HL-60 (cell line): ENCODE measurements around the gene NT5C2.

ENCODE experiments used
- DNase-seq, 2 experiments: peaks; one replicate each; pipeline ENCODE4 v3.0.0-alpha.2; 2010 to 2020; ENCODE audit warnings: low read depth in 1 of 2, low spot score in 1 of 2
- H3K27ac ChIP-seq: fragments of 250-450 bp; sonication (Bioruptor Pico); replicated peaks from 2 replicates; pipeline ENCODE4 v1.5.1; 2020; ENCODE audit warnings: mild to moderate bottlenecking, moderate library complexity
- H3K27me3 ChIP-seq: fragments of 250-450 bp; sonication (Bioruptor Pico); 2 replicates; pipeline ENCODE4 v1.5.1; 2021; ENCODE audit warnings: mild to moderate bottlenecking, moderate library complexity; ENCODE audit not compliant: insufficient read depth, poor library complexity, severe bottlenecking
- H3K4me3 ChIP-seq: replicated peaks from 2 replicates; pipeline ENCODE4 v1.5.1; 2011; ENCODE audit warnings: mild to moderate bottlenecking, control low read depth, low read length; ENCODE audit not compliant: insufficient read depth
- GABPA ChIP-seq: IDR thresholded peaks from 2 replicates; pipeline ENCODE4 v1.6.1; 2012; ENCODE audit warnings: low read depth
- POLR2AphosphoS5 ChIP-seq: IDR thresholded peaks from 2 replicates; pipeline ENCODE4 v1.6.1; 2012; ENCODE audit warnings: low read depth
- SPI1 ChIP-seq: IDR thresholded peaks from 2 replicates; pipeline ENCODE4 v1.6.1; 2012; ENCODE audit warnings: low read depth, mild to moderate bottlenecking, borderline replicate concordance
- TF ChIP-seq, protein P1 (sequence below): IDR thresholded peaks from one replicate; pipeline ENCODE4 v1.5.1; 2011; ENCODE audit warnings: low read length, control low read depth, inconsistent platforms; ENCODE audit not compliant: insufficient read depth
- TF ChIP-seq, protein P2 (sequence below): IDR thresholded peaks from 2 replicates; pipeline ENCODE4 v1.6.1; 2012; ENCODE audit warnings: low read depth; ENCODE audit not compliant: insufficient replicate concordance

NT5C2 gene

DNA sequence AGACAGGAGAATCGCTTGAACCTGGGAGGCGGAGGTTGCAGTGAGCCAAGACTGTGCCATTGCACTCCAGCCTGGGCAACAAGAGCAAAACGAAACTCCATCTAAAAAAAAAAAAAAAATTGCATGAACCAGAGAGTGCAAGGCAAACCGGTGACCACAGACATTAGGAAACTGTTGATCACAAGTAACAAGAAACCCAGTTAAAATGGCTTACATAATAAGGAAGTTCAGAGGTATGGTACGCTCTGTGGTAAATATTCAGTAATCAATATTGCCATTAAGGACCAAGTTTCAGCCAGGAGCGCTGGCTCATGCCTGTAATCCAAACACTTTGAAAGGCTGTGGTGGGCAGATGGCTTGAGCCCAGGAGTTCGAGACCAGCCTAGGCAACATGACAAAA lies 9.2 kb upstream of the NT5C2 start:
- Histone ChIP-seq H3K27ac (peak overlapping the region; percentile 89), H3K27me3 (no peaks in the 10 kb centered on the region), H3K4me3 (no peak overlapping the region)
- peak; percentile 84 to 93 for DNase-seq
- TF ChIP-seq POLR2AphosphoS5 = peak; percentile 41; the same call in 1 of the 2 replicates
- no peak for TF ChIP-seq GABPA
- no peak; the same call in 1 of the 2 replicates for TF ChIP-seq SPI1

DNA sequence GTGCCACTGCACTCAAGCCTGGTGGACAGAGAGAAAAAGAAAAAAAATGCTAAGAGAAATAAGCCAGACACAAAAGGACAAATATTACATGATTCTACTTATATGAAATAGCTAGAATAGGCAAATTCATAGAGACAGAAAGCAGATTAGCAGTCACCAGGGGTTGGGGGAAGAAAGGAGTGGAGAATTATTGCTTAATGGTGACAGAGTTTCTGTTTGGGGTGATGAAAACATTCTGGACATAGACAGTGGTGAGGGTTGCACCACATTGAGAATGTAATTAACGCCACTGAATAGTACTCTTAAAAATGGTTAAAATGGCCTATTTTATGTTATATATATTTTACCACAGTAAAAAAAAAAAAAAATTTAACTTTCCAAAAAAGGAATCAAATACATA lies 6.4 kb upstream of the NT5C2 start:
- TF ChIP-seq, protein P1, sequence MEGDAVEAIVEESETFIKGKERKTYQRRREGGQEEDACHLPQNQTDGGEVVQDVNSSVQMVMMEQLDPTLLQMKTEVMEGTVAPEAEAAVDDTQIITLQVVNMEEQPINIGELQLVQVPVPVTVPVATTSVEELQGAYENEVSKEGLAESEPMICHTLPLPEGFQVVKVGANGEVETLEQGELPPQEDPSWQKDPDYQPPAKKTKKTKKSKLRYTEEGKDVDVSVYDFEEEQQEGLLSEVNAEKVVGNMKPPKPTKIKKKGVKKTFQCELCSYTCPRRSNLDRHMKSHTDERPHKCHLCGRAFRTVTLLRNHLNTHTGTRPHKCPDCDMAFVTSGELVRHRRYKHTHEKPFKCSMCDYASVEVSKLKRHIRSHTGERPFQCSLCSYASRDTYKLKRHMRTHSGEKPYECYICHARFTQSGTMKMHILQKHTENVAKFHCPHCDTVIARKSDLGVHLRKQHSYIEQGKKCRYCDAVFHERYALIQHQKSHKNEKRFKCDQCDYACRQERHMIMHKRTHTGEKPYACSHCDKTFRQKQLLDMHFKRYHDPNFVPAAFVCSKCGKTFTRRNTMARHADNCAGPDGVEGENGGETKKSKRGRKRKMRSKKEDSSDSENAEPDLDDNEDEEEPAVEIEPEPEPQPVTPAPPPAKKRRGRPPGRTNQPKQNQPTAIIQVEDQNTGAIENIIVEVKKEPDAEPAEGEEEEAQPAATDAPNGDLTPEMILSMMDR = no peak
- TF ChIP-seq GABPA (no peak), POLR2AphosphoS5 (no peak), SPI1 (no peak)
- TF ChIP-seq, protein P2, sequence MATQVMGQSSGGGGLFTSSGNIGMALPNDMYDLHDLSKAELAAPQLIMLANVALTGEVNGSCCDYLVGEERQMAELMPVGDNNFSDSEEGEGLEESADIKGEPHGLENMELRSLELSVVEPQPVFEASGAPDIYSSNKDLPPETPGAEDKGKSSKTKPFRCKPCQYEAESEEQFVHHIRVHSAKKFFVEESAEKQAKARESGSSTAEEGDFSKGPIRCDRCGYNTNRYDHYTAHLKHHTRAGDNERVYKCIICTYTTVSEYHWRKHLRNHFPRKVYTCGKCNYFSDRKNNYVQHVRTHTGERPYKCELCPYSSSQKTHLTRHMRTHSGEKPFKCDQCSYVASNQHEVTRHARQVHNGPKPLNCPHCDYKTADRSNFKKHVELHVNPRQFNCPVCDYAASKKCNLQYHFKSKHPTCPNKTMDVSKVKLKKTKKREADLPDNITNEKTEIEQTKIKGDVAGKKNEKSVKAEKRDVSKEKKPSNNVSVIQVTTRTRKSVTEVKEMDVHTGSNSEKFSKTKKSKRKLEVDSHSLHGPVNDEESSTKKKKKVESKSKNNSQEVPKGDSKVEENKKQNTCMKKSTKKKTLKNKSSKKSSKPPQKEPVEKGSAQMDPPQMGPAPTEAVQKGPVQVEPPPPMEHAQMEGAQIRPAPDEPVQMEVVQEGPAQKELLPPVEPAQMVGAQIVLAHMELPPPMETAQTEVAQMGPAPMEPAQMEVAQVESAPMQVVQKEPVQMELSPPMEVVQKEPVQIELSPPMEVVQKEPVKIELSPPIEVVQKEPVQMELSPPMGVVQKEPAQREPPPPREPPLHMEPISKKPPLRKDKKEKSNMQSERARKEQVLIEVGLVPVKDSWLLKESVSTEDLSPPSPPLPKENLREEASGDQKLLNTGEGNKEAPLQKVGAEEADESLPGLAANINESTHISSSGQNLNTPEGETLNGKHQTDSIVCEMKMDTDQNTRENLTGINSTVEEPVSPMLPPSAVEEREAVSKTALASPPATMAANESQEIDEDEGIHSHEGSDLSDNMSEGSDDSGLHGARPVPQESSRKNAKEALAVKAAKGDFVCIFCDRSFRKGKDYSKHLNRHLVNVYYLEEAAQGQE = no peak
- Histone ChIP-seq H3K4me3 (no peak overlapping the region), H3K27ac (peak overlapping the region; percentile 89), H3K27me3 (no peaks in the 10 kb centered on the region)
- peak; percentile 80 to 87 for DNase-seq

DNA sequence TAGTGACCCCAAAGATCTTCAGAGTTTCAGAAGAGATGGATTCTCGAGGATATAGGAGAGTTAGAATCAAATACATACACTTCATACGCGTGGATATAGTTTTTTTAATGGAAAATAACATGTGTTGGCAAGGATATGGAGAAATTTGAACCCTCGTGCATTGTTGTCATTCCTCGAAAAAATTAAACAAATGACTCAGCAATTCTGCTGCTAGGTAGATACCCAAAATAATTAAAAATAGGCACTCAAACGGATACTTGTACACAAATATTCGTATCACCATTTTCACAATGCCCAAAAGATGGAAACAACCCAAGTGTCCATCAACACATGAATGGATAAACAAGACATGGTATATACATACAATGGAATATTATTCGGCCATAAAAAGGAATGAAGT lies 5.6 kb upstream of the NT5C2 start:
- TF ChIP-seq, protein P1 = no peak
- TF ChIP-seq, protein P2 = no peak
- TF ChIP-seq SPI1 = no peak
- TF ChIP-seq GABPA = no peak
- no peak for TF ChIP-seq POLR2AphosphoS5

DNA sequence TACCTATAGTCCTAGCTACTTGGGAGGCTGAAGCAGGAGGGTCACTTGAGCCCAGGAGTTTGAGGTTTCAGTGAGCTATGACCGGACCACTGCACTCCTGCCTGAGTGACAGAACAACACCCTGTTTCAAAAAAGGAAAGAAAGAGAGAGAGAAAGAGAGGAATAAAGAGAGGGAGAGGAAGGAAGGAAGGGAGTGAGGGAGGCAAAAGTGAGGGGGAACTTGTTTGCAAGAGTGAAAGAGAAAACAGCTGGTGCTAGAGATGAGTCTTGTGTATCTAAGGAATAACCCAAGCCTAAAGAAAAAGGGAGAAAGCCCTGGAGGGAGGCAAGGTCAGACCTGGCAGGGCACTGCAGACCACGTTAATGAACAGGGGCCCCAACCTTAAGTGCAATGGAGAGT lies 4.8 kb upstream of the NT5C2 start:
- peak in 1 of 2 experiments; percentile 74 for DNase-seq
- H3K27me3 ChIP-seq = no peaks in the 10 kb centered on the region
- peak overlapping the region; percentile 89 for H3K27ac ChIP-seq
- H3K4me3 ChIP-seq = no peak overlapping the region
- TF ChIP-seq GABPA = no peak
- TF ChIP-seq, protein P1 = no peak
- TF ChIP-seq, protein P2 = no peak
- no peak for TF ChIP-seq SPI1
- no peak for TF ChIP-seq POLR2AphosphoS5

More for the DNA sequence above, 5.6 kb upstream of the NT5C2 start:
- no peaks in the 10 kb centered on the region for H3K27me3 ChIP-seq
- DNase-seq = no peak
- H3K27ac ChIP-seq = peak overlapping the region; percentile 89
- no peak overlapping the region for H3K4me3 ChIP-seq
